ENCODE measurements around the gene DNM3. TPM values are rescaled to one million over a fixed set of nuclear protein-coding genes. Genes with fewer than 3 reads are reported as not detected.
"Not testable (repeated sequence)": the region's sequence is repeated elsewhere in the genome, so short reads cannot be mapped to it uniquely, and the experiment has no call there.

DNM3 gene
- total RNA-seq, 1 donor from 2014 or later: 1.6 TPM

- ATAC-seq: no peak
These were observed 143.7 kb downstream of the DNM3 start for GRCh38 chr1:171984850-171985485.

DNA sequence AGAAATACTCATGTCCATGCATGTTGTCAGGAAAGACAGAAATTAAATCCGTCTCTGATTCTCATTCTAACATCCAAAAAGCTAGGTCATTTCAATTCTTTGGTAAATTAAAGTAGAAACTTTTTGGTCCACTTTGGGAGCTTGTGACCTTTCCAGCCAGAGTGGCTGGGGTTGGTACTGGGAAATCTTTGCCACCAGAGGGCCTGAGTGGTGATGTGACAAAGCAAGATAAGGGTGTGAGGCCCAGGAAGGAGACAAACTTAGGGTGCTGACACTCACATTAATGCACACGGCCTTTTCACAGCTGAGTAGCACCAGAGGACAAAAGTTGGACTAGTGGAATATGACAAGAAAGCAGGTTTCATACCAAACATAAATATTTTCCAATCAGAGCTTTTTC, 144.3 kb downstream of the DNM3 start:
- no peak for ATAC-seq

DNA sequence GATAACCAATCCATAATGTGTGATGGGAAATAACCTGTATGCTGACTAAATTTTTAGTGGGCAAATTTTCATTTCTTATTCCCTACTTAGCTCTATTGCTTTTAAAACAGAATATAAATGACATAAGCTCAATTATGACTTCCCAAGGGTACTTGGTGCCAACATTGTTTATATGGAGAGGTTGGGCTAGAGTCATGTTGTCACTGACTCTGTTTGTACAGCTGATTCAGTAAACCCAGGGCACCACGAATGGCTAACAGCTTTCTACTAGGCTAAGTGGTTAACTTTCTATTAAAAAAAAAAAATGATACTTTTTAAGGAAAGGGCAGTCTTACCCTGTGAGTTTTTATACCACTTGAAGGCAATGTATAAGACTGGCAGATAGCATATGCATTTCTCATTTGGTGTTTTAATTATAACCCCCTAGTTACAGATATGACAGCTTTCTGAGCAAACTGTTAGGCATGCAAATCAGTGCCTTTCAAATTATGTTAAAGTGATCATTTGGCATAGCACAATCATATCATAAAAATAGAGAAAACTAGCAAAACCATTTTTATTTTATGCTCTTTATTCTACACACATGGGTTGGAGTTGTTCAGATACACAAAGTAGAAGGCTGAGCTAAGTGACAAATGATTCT, 147.1 kb downstream of the DNM3 start:
- ATAC-seq: no peak

DNA sequence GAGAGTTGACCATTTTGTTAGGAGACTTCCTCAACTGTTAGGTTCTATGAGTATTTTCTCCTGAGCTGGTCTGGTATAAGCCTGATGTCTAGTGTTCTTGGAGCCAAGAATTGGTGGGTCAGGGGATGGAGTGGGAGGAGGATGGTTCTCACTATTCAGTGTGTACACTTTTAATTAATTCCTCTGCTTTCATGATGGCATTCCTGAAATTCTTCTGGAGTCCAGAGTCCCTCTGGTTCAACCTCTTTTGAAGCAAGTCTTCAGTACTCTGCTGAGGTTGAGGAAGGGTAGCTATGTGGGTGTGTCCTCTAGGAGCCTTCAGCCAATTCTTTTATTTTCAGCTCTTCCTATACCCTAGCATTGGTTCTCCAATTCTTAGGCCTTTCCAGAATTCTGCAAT, 149.1 kb downstream of the DNM3 start:
- no peak for ATAC-seq

GRCh38 chr1:171994293-171994692, 153.0 kb downstream of the DNM3 start:
- ATAC-seq: no peak

DNA sequence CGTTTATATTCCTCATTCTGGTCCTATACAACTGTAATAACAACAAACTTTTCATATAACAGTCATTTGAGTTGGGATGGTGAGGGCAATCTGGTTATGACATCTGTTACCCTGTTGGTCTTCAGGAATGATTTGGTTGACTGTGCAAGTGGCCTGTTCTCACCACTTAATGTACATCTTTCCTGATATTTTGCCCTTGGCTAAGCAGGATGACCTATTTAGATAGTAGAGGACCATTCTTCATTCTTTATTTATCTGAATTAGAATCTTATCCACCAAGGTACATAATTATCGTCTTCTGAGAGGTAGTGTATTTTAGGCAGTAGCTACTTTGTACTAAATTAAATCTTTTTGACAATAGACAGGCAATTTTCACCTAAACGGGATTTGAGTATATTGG, 154.3 kb downstream of the DNM3 start:
- no peak for ATAC-seq

DNA sequence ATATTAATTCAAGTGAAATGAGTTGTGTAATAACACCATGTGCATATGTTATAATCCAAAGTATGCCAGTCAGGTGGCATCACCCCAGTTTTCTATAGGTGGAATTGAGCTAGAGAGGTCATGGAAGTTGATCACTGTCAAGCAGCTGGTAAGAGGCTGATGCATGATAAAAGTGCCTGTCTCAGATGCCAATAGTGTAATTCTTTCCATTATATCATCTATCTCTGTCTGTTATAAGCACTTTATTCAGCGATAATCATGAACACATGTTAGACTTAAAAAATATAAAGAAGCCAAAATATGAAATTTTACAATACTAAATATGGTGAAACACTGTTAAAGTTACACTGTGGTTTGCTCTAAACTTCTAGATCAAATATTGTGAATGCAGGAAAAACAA, 156.6 kb downstream of the DNM3 start:
- no peak for ATAC-seq

- ATAC-seq: no peak
These were observed 157.4 kb downstream of the DNM3 start for GRCh38 chr1:171998711-171999110.

DNA sequence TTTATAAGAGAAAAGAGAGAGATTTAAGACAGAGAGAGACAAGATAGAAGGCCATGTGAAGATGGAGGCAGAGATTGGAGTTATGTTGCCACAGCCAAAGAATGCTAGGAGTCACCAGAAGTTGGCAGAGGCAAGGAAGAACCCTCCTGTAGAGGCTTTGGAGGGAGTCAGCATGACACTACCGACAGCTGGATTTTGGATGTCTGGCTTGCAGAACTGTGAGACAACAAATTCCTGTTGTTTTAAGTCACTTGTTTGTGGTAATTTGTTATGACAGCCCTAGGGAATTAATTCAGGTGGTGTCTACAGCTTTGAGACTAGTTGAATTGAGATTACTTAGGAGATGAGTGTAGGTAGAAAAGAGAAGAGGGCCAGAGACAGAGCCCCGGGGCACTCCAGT, 158.5 kb downstream of the DNM3 start:
- no peak for ATAC-seq

DNA sequence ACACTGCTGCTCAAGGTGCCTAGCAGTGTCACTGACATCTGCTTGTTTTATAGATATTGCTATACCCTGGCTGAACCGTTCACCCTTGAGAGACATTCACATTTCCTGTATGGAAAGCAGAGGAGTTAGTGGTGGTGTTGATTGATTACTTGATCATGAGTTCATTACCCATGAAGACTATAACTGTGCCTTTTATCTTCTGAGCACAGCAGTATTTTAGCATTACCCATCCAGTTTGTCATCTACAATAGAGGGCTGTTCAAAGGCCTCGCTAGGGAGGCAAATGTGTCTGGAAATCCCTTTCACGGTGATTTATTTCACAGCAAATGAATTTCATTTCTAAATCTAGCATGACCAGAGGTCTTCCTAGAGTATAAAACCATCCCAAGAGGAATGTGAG, 160.0 kb downstream of the DNM3 start:
- no peak for ATAC-seq

- ATAC-seq: no peak
These were observed 161.5 kb downstream of the DNM3 start for GRCh38 chr1:172002725-172003345.

DNA sequence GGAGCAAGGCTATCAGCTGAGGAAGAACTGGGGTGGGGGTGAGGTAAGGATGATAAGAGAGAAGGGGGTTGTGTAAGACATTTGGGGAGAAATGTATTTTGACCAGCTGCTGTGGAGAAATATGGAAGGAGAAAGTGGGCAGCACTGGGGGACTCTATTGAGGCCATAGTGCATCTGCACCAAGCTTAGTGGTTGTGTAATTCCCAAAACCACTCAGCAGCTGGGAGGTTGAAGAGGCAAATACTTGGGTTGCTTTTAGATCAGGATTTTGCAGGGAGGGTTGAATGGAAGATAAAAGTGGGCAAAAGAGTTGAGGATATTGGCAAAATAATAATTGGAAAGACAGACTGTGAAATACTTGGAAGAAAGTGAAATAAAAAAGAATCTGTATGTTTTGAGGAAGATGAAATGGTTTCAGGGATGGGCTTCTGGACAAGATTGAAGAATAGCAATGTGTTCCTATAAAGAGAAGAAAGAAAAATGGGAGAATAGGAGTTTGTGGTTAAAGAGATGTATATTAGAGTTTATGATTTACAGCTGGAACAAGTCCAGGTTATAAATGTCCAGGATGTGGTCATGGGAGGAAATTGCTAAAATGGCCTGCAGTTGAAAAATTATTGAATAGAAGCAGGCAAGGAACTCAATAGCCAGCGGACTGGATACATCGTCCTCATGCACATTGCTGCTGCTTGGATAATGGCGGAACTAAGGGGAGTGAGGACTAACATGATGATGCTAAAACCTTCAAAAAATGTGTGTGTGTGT, 162.7 kb downstream of the DNM3 start:
- ATAC-seq: no peak

DNA sequence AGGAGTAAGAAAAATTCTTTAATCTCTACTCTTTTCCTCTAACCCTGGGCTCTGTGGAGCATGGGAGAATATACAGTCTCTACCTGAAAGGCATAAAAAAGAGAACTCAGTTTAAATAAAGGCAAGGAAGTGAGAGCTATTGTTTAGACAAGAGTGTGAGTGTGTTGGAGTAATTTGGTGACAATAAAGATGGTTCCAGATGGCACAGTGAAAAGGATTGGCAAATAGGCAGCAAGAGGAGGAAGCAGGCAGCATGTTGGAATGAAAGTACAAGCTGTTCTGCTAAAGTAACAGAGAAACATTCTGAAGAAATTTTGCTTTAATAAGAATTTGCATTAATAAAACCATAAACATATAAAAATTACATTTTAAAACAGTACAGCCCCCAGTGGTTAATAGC, 163.4 kb downstream of the DNM3 start:
- ATAC-seq: no peak

DNA sequence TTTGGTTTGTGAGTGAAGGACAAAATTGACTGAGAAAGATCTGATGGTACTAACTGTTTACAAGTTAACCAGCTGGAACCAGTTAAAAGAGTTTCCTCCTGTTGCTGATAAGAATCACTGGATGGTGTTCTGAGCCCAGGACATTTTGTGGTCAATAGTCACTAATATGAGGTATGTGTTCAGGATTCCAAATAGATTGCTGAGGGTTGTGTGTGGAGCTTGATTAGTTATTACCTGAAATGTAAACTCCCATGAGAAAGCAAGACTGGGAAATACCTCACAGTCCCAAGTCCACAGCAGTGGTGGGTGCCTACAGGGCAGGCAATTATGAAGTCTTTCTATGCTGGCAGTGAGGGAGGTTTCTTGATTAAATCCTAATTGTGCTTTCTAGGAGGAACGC, 164.6 kb downstream of the DNM3 start:
- no peak for ATAC-seq

DNA sequence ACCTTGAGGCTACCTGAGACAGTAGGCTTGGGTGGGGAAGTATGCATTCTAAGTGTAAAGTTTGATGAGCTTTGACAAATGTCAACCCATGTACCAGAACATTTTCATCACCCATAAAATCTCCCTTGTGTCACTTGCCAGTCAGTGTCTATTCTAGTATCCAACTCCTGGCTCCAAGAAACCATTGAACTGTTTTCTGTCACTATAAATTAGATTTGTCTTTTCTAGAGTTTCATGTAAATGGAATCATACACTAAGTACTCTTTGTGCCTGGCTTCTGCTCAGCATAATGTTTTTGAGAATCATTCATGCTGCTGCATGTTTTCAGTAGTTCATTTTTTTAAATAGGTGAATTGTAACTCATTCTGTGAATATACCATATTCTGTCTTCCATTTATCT, 165.4 kb downstream of the DNM3 start:
- no peak for ATAC-seq

- ATAC-seq: no peak
These were observed 177.5 kb downstream of the DNM3 start for GRCh38 chr1:172018727-172019311.

GRCh38 chr1:172019976-172020375, 178.7 kb downstream of the DNM3 start:
- ATAC-seq: no peak

DNA sequence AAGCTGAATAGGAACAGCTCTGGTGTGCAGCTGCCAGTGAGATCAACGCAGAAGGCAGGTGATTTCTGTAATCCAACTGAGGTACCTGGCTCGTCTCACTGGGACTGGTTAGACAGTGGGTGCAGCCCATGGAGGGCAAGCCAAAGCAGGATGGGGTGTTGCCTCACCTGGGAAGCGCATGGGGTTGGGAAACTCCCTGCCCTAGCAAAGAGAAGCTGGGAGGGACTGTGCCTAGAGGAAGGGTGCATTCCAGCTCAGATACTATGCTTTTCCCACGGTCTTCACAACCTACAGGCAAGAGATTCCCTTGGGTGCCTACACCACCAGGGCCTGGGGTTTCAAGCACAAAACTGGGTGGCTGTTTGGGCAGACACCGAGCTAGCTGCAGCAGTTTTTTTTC, 183.2 kb downstream of the DNM3 start:
- peak; percentile 100 for ATAC-seq

DNA sequence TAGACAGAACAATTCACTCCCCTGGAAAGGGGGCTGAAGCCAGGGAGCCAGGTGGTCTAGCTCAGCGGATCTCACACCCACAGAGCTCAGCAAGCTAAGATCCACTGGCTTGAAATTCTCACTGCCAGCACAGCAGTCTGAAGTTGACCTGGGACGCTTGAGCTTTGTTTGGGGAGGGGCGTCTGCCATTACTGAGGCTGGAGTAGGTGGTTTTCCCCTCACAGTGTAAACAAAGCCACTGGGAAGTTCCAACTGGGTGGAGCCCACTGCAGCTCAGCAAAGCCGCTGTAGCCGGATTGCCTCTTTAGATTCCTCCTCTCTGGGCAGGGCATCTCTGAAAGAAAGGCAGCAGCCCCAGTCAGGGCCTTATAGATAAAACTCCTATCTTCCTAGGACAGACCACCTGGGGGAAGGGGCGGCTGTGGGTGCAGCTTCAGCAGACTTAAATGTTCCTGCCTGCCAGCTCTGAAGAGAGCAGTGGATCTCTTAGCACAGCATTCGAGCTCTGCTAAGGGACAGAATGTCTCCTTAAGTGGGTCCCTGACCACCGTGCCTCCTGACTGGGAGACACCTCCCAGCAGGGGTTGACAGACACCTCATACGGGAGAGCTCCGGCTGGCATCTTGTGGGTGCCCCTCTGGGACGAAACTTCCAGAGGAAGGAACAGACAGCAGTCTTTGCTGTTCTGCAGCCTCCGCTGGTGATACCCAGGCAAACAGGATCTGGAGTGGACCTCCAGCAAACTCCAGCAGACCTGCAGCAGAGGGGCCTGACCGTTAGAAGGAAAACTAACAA, 183.8 kb downstream of the DNM3 start:
- not testable (repeated sequence) for ATAC-seq

DNA sequence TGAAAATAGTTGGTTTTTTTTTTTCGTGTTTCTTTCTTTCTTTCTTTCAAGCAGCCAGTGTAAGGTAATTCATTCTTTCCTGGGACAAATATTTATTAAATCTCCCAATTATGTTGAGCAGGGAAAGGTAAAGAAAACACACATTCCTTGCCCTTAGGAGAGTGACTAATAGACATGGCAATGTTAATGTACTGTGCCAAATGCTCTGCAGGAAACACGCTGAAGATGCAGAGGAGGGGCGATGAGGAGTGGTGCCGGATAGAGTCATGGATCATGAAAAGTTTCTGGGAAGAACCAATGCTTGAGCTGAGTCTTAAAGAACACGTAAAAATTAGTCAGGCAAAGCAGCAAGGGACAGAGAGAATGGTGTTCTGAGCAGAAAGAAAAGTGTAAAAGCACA, 199.2 kb downstream of the DNM3 start:
- peak; percentile 81 for ATAC-seq

DNA sequence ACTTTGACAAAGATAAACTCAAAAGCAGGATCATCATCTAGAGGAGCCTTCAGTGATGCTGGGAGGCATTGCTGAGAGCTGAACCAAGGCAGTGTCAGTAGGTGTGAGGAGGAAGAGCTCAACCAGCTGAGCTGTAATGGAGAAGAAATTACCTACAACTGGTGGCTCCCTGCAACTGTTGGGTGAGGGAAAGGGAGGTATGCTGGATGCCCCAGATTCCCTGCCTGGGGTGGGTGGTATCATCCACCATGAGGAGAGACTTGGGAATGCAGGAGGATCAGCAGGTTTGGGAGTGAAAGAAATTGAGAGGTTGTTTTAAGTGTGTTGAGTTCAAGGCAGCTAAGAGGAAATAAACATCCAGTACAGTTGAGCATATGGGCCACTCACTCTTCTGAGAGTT, 199.8 kb downstream of the DNM3 start:
- no peak for ATAC-seq

- no peak for ATAC-seq
These were observed 200.4 kb downstream of the DNM3 start for GRCh38 chr1:172041742-172042141.
